ENCODE data around the gene ARHGEF1.

ARHGEF1 gene

DNA sequence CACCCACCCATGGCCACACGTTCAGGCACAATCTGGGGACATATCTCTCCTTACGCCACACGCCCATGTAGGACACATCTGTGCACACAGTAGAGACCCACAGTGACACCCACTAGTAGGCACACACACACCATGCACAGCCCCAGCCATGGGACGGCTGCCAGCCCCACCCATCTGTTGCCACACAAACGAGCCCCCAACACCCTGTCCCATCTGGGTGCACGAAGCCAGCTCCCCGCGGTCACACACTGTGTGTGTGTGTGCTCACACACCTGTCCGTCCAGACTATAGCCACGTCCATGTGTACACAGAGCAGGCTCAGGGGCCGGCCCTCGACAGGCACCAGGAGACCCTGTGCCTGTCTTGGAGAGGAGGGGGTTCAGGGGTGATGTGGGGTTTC lies 34.7 kb downstream of the ARHGEF1 start:
- no peak for DNase-seq

DNA sequence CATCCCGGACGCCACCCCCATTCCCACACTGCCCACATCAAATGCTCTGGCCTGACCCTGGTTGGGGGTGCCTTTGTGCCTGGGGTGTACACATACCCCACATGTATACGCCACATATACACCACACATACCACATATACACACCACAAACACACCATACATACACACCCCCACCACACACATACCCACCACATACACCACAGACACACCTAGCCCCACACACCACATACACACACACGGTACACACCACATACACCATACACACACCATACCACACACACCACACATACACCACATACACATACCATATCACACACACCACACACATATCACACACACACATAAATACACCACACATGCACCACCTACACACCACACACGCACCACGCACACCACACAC lies 35.1 kb downstream of the ARHGEF1 start:
- no peak for DNase-seq

GRCh38 chr19:41918653-41919244 lies 35.8 kb downstream of the ARHGEF1 start:
- DNase-seq, result no peak

- no peak for DNase-seq
Observed at GRCh38 chr19:41919948-41920712, 37.1 kb downstream of the ARHGEF1 start.

DNA sequence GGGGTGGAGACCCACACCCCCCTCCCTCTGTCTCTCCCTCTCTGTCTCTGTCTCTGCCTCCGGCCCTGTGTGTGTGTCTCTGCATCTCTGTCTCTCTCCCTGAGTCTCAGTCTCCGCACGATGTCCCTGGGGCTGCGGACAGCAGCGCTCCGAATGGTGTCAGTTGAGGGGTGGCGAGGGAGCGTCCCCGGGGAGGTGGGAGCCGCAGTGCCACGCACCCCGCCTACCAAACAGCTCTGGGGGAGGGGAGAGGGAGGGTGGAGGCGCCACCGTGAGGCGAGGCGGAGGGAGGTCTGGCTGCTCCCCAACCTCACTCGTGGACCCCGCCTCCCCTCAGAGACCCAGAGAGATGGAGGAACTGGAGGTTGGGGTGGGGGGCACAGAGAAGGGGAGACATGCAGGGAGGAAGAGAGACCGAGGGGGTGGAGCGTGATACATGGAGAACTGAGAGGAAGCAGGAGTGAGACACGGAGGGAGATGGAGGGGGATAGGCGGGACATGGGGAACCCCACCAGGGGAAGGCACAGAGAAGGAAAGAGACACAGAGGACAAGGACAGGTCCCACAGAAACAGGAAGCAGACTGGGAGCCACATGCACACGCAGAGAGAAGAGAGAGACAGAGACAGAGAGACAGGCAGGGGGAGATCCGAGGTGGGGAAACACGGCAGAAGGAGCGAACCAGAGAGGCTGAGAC lies 38.0 kb downstream of the ARHGEF1 start:
- DNase-seq, result no peak

- DNase-seq, result no peak
Observed at GRCh38 chr19:41921577-41922576, 38.9 kb downstream of the ARHGEF1 start.

DNA sequence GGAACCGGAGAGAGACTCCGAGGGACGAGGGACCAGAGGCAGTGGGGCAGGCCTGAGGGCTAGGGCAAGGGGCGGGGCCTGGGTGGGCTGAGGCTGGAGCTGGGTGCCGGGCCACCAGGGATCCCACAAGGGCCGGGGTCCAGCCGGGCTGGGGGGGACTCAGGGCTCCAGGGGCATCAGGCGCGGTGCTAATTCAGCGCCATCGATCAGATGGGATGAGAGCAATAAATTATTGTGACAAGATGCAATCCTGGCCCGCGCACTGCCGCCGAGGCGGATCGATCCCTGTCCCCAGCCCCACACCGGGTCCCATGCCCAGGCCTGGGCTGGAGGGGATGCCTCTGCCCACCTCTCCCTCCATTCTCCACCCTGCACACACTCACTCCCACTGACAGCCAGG lies 39.6 kb downstream of the ARHGEF1 start:
- DNase-seq, result no peak

DNA sequence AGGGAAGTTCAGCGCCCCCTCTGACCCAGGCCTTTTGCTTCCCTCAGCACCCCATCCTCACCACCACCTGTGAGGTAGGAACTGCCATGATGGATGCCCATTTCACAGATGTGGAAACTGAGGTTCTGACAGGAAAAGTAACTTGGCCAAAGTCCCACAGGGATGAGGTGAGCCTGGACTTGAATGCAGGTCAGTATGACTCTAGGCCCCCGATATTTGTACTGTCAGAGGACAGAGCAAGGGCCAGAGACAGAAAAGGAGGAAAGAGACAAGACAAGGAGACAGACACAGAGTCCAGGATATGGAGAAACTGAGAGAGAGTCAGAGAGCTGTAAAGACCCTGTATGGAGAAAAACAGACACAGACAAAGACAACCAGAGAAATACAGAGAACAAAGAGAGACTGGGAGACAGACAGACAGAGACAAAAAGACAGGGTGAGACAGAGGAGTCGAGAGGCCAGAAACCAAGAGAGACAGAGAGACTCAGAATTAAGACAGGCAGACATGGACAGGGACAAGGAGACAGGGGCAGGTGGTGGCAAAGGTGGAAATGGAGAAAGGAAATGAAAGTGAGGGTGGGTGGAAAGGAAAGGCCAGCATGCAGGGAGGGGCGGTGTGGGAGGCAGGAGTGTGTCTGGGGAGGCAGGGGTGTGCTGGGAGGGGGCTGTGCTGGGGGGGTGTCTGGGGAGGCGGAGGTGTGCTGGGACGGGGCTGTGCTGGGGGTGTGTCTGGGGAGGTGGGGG lies 40.2 kb downstream of the ARHGEF1 start:
- no peak for DNase-seq

DNA sequence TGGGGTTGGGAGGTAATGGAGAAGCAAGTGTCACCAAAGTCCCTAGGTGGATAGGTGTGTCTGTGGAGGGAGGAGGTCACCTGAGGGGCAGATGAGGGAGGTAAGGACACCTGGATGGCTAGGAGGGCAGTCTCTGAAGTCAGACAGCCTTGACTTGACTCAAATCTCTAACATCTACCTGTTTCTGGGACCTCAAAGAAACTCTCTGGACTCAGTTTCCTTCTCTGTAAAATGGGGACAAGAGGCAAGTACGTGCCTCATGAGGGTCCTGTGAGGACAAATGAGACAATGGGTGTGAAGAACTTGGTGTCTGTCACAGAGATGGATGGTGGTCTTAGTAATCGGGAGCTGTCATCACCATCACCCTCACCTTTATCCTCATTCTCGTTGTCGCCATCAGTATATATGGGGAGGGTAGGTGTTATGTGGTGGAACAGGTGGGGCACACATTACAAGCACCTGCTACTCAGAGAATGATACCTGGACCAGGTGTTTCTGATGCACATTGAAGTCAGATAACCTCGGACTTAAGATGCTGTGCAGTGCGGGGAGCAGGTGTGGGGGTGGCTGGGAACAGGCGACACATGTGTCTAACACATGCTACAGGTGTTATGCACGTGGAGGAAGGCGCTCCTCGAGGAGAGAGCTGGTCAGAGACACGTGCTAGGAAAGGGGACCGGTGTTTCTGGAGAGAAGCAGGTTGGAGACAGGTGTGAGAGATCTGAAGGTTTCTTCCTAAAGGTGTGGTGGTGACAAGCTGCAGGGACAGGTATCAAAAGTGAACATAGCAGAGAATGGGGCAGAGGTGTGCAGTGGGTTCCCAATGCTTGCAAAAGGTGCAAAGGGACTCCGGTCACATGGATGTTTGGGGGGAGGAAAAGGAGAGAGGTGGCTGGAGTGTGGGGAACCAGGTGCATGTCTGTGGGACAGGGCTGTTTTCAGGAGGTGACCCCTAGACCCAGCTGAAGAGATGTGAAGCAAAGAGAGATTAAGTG lies 41.5 kb downstream of the ARHGEF1 start:
- no peak for DNase-seq

GRCh38 chr19:41925208-41926003 lies 42.4 kb downstream of the ARHGEF1 start:
- no peak for DNase-seq

DNA sequence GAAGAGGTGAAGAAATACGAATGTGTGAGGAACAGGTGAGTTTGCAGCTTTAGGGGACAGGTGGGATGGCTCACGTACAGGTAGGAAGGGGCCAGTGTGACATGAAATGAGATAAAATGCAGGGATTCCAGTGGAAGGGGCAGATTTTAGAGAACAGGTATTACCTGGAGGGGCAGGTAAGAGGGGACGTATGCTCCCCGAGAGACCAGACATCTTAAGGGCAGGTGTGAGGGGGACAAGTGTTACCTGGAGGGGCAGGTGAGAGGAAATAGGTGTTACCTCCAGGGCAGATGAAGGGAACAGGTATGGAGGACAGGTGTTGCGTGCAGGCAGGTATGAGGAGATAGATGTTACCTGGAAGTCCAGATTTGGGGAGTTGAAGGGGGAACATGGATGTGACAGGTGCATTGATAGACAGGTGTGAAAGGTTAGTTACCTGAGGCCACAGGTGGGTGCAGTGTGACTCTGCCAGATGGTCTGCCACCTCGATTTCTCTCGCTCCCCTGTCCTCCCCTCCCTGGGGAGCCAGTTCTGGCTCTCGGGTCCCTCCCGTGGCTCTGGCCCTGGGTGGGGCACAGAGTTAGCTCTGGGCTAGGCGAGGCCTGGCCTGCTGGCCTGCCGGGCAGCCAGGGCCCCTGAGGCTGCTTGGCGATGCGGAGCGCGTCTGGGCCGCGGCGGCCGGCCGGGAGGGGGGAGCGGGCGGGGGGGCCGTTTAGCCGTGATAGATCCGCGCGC lies 43.2 kb downstream of the ARHGEF1 start:
- DNase-seq, result no peak

GRCh38 chr19:41926763-41927496 lies 43.9 kb downstream of the ARHGEF1 start:
- no peak for DNase-seq

GRCh38 chr19:41927497-41928192 lies 44.7 kb downstream of the ARHGEF1 start:
- DNase-seq, result no peak

GRCh38 chr19:41928221-41928683 lies 45.3 kb downstream of the ARHGEF1 start, which contains the start of gene ERFL:
Gene ERFL, minus strand, starts transcription at chr19:41928449. Its CDS starts 15,530 bp downstream, at chr19:41912919.
- no peak for DNase-seq

DNA sequence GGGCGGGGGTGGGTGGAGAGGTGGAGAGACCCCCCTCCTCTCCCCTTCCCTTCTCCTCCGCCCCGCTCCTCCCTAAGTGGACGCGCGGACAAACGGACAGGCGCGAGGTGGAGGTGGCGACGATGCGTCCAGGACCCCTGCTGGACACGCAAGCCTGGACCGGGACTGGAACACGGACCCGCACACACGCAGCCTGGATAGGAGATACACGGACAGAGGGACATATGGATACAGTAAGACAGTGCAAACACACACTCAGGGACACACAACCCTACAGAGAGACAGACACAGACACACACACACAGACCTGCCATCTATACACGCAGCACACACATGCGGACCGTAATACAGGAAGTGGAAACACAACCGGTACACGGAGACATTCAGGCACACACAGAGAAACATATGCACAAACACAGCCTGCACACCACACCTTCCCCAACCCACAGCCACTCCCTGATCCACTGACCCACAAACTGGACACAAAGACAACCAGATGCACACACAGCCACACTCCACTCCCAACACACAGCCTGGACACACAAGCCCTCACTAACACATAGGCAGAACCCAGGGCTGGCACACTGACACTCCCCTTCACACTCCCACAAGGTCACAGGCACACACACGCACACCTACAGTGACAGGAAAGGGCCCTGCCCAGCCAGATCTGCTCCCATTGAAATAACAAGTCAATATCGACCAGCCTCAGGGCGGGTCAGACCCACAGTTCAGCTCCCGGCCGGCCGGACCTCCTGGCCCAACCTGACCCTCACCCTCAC lies 46.0 kb downstream of the ARHGEF1 start:
- DNase-seq, result no peak

Measured in anterior cingulate cortex (tissue), 58 donors.